ENCODE data around the gene SND1.

Gene SND1

DNA sequence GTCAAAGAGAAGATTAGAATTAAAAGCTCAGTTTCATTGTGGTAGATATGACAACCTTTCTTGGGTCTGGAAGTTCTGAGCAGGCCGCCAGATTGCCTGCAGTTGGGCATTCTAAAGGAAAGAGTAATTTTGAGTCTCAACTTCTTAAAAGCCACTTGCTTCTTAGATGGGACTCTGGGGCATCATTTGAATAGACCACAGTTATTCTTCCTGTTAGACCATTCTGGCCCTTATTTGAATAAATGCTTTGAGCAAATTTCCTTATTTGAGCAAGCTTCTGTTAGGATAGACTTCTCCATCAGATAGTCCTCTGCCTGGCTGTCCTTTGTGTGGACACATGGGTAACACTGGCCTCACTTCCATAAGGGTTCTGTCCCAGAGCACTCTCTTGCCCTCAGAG is 40.2 kb downstream of the SND1 start:
- no peak for ATAC-seq
- Mint-ChIP-seq H3K27me3 (no peaks in the 10 kb centered on the region), H3K9me3 (no peaks in the 10 kb centered on the region), H3K4me1 (peaks cover 19% of the 10 kb centered on the region), H3K27ac (no peak overlapping the region), H3K4me3 (no peak overlapping the region)
- DNase-seq, result no peak

DNA sequence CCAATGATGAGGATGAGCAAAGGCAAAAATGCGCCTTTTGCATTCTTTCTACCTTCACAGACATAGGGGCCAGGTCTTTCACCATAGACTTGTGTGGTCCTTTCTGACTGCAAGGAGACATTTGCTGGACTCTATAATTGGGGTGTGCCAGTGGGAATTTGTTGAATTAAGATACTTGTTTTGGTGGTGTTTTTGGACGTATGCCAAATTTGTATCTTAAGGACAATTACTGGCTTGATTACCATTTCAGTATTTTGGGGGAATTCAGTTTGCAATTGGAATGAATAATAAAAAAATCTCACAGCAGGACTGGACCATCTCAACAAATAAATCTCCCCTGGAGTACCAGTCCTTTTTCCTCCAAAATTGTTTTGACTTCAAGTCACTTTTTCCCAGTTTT is 47.9 kb downstream of the SND1 start:
- no peaks in the 10 kb centered on the region for H3K9me3 Mint-ChIP-seq
- no peak overlapping the region for H3K4me3 Mint-ChIP-seq
- ATAC-seq (no peak), DNase-seq (no peak)
- H3K4me1 Mint-ChIP-seq, result no peaks in the 10 kb centered on the region
- no peaks in the 10 kb centered on the region for H3K27me3 Mint-ChIP-seq
- H3K27ac Mint-ChIP-seq, result no peak overlapping the region

DNA sequence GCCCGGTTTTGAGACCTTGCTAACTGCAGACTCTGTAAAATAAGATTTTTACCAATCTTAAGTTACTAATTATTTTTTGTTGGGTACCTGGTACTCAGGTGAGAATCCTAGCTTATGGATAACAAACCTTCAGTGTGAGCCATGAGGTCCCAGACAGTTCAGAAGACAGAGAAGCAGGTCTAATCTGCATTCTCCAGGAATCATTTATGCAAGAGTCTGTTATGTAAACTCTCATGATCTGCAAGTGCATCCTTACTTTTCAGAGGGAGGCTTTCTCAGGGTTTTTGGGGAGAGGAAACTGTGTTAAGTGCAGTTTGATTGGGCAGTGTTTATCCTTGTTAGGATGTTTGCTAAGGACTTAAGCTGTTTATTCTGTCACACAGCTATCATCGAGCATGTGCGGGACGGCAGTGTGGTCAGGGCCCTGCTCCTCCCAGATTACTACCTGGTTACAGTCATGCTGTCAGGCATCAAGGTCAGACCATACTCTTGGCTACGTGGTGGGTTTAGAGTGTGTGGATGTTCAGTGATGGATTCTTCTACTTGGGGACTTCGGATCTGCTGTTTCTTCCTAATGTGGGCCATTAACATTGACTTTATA is 50.2 kb downstream of the SND1 start:
- ATAC-seq (no peak), DNase-seq (no peak)
- H3K27ac Mint-ChIP-seq, result no peak overlapping the region
- no peaks in the 10 kb centered on the region for H3K27me3 Mint-ChIP-seq
- no peaks in the 10 kb centered on the region for H3K9me3 Mint-ChIP-seq
- no peak overlapping the region for H3K4me3 Mint-ChIP-seq
- no peaks in the 10 kb centered on the region for H3K4me1 Mint-ChIP-seq

- no peak for ATAC-seq
- Mint-ChIP-seq H3K4me3 (no peak overlapping the region), H3K9me3 (no peaks in the 10 kb centered on the region), H3K27me3 (no peaks in the 10 kb centered on the region), H3K27ac (no peak overlapping the region), H3K4me1 (no peaks in the 10 kb centered on the region)
- no peak for DNase-seq
Observed at GRCh38 chr7:127702938-127703337, 50.9 kb downstream of the SND1 start.

- H3K27ac Mint-ChIP-seq, result peak overlapping the region; percentile 39 to 54
- DNase-seq (no peak), ATAC-seq (no peak)
- H3K27me3 Mint-ChIP-seq, result no peaks in the 10 kb centered on the region
- no peaks in the 10 kb centered on the region for H3K9me3 Mint-ChIP-seq
- H3K4me3 Mint-ChIP-seq, result no peak overlapping the region
- no peaks in the 10 kb centered on the region for H3K4me1 Mint-ChIP-seq
Observed at GRCh38 chr7:127704211-127704610, 52.2 kb downstream of the SND1 start.

- Mint-ChIP-seq H3K27ac (no peak overlapping the region), H3K4me3 (no peak overlapping the region), H3K9me3 (no peaks in the 10 kb centered on the region), H3K4me1 (no peaks in the 10 kb centered on the region), H3K27me3 (no peaks in the 10 kb centered on the region)
- no peak for ATAC-seq
- DNase-seq, result no peak
Observed at GRCh38 chr7:127705461-127705959, 53.5 kb downstream of the SND1 start.

- Mint-ChIP-seq H3K4me1 (no peaks in the 10 kb centered on the region), H3K27ac (no peak overlapping the region), H3K9me3 (peaks cover 0 to 4% of the 10 kb centered on the region in 2 donors), H3K27me3 (no peaks in the 10 kb centered on the region), H3K4me3 (no peak overlapping the region)
- ATAC-seq (no peak), DNase-seq (no peak)
Observed at GRCh38 chr7:127706766-127707165, 54.8 kb downstream of the SND1 start.

- no peak for ATAC-seq
- Mint-ChIP-seq H3K27me3 (no peaks in the 10 kb centered on the region), H3K4me3 (no peak overlapping the region)
Observed at GRCh38 chr7:127708201-127708600, 56.2 kb downstream of the SND1 start.

DNA sequence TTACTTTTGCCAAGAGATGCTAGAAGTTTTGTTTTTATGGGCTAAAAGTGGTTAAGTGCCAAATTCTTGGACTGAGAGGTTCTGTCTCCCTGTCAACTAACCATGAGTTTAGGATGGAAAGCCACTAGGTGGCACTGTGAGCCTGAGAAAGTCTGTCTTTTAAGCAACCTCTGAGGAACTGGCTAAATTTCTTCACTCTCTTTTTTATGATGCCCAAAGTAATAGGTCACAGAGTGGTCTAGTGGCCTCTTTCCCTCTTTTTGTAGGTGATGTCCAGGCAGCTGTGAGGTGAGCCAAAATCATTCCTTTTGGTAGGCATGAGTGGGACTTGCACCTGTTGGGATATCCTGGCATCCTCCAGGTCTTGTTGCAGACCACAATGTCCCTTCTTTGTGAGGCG is 56.8 kb downstream of the SND1 start:
- peak; percentile 79 for ATAC-seq
- no peak overlapping the region for H3K27ac Mint-ChIP-seq

More at GRCh38 chr7:127708201-127708600, 56.2 kb downstream of the SND1 start:
- Mint-ChIP-seq H3K4me1 (no peaks in the 10 kb centered on the region), H3K9me3 (peaks cover 0 to 7% of the 10 kb centered on the region in 2 donors), H3K27ac (no peak overlapping the region)
- DNase-seq, result no peak

GRCh38 chr7:127710635-127711034 is 58.6 kb downstream of the SND1 start:
- Mint-ChIP-seq H3K27ac (no peak overlapping the region), H3K4me3 (no peak overlapping the region), H3K27me3 (no peaks in the 10 kb centered on the region), H3K4me1 (peaks cover 6% of the 10 kb centered on the region), H3K9me3 (peaks cover 0 to 7% of the 10 kb centered on the region in 2 donors)
- DNase-seq (no peak), ATAC-seq (no peak)

More for the DNA sequence above, 56.8 kb downstream of the SND1 start:
- peak; percentile 56 to 63 for DNase-seq
- Mint-ChIP-seq H3K4me1 (no peaks in the 10 kb centered on the region), H3K4me3 (no peak overlapping the region), H3K9me3 (peaks cover 0 to 7% of the 10 kb centered on the region in 2 donors), H3K27me3 (no peaks in the 10 kb centered on the region)

DNA sequence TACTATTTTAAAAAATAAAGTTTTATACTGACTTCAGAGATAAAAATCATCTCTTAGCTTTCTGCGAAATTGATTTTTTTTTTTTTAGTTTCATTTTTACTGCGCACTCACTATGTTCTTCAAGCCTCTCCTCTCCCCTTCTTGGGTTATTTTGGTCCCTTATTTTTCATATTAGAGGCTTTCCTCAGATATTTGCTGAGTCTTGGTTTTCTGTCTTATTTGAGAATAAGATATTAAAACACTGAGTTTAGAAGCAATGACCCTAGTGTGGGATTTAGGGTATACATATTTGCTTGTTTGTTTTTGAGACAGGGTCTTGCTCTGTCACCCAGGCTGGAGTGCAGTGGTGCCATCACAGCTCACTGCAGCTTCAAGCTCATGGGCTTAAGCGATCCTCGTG is 59.9 kb downstream of the SND1 start:
- Mint-ChIP-seq H3K27me3 (no peaks in the 10 kb centered on the region), H3K27ac (no peak overlapping the region), H3K4me3 (no peak overlapping the region), H3K4me1 (peaks cover 6% of the 10 kb centered on the region), H3K9me3 (peaks cover 0 to 7% of the 10 kb centered on the region in 2 donors)
- DNase-seq, result no peak
- ATAC-seq, result no peak

GRCh38 chr7:127713006-127713405 is 61.0 kb downstream of the SND1 start:
- peaks cover 0 to 7% of the 10 kb centered on the region in 2 donors for H3K9me3 Mint-ChIP-seq

GRCh38 chr7:127713758-127714157 is 61.8 kb downstream of the SND1 start:
- DNase-seq (no peak), ATAC-seq (no peak)
- H3K4me1 Mint-ChIP-seq, result peaks cover 13% of the 10 kb centered on the region
- H3K27ac Mint-ChIP-seq, result peak overlapping the region in 1 of 2 donors; percentile 54
- no peaks in the 10 kb centered on the region for H3K27me3 Mint-ChIP-seq
- peaks cover 0 to 7% of the 10 kb centered on the region in 2 donors for H3K9me3 Mint-ChIP-seq
- no peak overlapping the region for H3K4me3 Mint-ChIP-seq

More at GRCh38 chr7:127713006-127713405, 61.0 kb downstream of the SND1 start:
- Mint-ChIP-seq H3K4me1 (peaks cover 13% of the 10 kb centered on the region), H3K27ac (no peak overlapping the region), H3K4me3 (no peak overlapping the region), H3K27me3 (no peaks in the 10 kb centered on the region)
- ATAC-seq (no peak), DNase-seq (no peak)

- Mint-ChIP-seq H3K27ac (no peak overlapping the region), H3K9me3 (peaks cover 0 to 7% of the 10 kb centered on the region in 2 donors), H3K4me3 (no peak overlapping the region), H3K4me1 (peaks cover 13% of the 10 kb centered on the region), H3K27me3 (no peaks in the 10 kb centered on the region)
- DNase-seq (no peak), ATAC-seq (no peak)
Observed at GRCh38 chr7:127715272-127715671, 63.3 kb downstream of the SND1 start.

DNA sequence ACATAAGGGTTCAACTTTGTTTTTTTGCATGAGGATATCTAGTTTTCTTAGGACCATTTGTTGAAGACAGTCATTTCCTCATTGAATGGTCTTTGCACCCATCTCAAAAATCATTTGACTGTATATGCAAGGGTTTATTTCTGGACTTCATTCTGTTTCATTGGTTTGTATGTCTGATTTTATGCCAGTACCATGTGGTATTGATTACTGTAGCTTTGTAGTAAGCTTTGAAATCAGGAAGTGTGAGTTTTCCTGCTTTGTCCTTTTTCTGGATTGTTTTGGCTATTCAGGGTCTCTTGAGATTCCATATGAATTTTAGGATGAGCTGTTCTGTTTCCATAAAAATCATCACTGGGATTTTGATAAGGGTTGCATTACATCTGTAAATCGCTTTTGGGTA is 63.9 kb downstream of the SND1 start:
- Mint-ChIP-seq H3K9me3 (peaks cover 0 to 7% of the 10 kb centered on the region in 2 donors), H3K4me3 (no peak overlapping the region), H3K4me1 (peaks cover 13% of the 10 kb centered on the region), H3K27me3 (no peaks in the 10 kb centered on the region), H3K27ac (no peak overlapping the region)
- DNase-seq (no peak), ATAC-seq (no peak)

- Mint-ChIP-seq H3K4me3 (no peak overlapping the region), H3K4me1 (peaks cover 13% of the 10 kb centered on the region), H3K27ac (no peak overlapping the region), H3K27me3 (no peaks in the 10 kb centered on the region), H3K9me3 (no peaks in the 10 kb centered on the region)
- ATAC-seq (peak; percentile 39), DNase-seq (no peak)
Observed at GRCh38 chr7:127717502-127718339, 65.7 kb downstream of the SND1 start.
